NB4 (cell line): ENCODE measurements around the gene SLK.

Experiments used
- DNase-seq: peaks from one replicate; pipeline ENCODE4 v3.0.0; 2010; ENCODE audit warnings: low read depth
- H3K4me3 ChIP-seq: one replicate; pipeline ENCODE4 v1.5.1; 2011; ENCODE audit warnings: mild to moderate bottlenecking, low read depth, low read length, moderate library complexity
- MAX ChIP-seq: IDR thresholded peaks from 2 replicates; pipeline ENCODE4 v1.6.1; 2011; ENCODE audit warnings: low read depth, low read length
- MYC ChIP-seq: IDR thresholded peaks from 2 replicates; pipeline ENCODE4 v1.6.1; 2011; ENCODE audit warnings: low read depth, low read length
- POLR2A ChIP-seq: IDR thresholded peaks from 2 replicates; pipeline ENCODE4 v1.6.1; 2011; ENCODE audit warnings: mild to moderate bottlenecking; ENCODE audit not compliant: insufficient read length; ENCODE audit errors: extremely low read depth
- TF ChIP-seq, protein P1 (sequence below): IDR thresholded peaks from one replicate; pipeline ENCODE4 v1.5.1; 2012; ENCODE audit warnings: low read depth, low read length

SLK gene

DNA sequence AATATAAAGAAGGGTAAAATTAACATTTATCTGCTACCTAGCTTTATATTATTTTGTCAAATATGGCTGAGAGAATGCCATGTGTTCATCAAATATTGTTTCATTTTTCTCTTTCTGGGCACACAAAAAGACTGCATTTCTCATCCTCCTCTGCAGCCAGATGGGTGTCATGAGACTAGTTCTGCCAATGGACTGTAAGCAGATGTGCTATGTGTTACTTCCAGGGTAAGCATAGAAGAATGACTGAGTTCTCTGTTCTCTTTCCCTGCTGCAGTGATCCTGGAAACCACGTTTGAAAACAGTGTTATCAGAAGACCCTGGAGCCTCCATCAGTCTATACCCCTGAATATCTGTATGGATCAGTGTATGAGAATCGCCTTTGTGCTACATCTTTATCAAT is 24.1 kb upstream of the SLK start:
- no peak for DNase-seq
- no peak overlapping the region for H3K4me3 ChIP-seq
- TF ChIP-seq MAX (no peak), POLR2A (no peak), MYC (no peak)
- TF ChIP-seq, protein P1, sequence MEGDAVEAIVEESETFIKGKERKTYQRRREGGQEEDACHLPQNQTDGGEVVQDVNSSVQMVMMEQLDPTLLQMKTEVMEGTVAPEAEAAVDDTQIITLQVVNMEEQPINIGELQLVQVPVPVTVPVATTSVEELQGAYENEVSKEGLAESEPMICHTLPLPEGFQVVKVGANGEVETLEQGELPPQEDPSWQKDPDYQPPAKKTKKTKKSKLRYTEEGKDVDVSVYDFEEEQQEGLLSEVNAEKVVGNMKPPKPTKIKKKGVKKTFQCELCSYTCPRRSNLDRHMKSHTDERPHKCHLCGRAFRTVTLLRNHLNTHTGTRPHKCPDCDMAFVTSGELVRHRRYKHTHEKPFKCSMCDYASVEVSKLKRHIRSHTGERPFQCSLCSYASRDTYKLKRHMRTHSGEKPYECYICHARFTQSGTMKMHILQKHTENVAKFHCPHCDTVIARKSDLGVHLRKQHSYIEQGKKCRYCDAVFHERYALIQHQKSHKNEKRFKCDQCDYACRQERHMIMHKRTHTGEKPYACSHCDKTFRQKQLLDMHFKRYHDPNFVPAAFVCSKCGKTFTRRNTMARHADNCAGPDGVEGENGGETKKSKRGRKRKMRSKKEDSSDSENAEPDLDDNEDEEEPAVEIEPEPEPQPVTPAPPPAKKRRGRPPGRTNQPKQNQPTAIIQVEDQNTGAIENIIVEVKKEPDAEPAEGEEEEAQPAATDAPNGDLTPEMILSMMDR, result no peak

- TF ChIP-seq MAX (no peak), POLR2A (no peak), MYC (no peak)
- TF ChIP-seq, protein P1, result no peak
- DNase-seq, result no peak
Measured at GRCh38 chr10:103947799-103948516, 19.0 kb upstream of the SLK start.

GRCh38 chr10:103949728-103950127 is 17.2 kb upstream of the SLK start:
- no peak for TF ChIP-seq MAX
- no peak for TF ChIP-seq POLR2A
- TF ChIP-seq, protein P1, result no peak
- TF ChIP-seq MYC, result no peak
- DNase-seq, result no peak
- H3K4me3 ChIP-seq, result no peak overlapping the region

More at GRCh38 chr10:103947799-103948516, 19.0 kb upstream of the SLK start:
- no peak overlapping the region for H3K4me3 ChIP-seq

DNA sequence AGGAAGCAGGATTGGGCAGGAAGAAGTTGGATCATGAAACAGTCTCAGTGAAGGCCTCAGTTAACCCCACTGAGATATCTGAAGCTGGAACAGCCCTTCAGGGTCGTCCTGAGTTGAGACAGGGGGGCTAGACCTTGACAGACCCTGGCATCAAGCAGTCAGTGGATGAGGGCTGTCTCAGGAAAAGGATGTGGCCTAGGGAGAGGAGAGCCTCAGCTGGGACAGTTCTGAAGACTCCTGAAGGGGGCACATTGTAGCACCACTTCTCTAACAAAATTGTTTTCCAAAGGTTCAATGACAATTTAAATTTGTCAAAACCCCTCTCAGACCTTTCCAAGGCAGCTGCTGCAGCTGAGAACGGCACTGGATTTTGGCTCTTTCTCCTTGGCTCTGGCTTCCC is 15.8 kb upstream of the SLK start:
- H3K4me3 ChIP-seq, result no peak overlapping the region
- no peak for DNase-seq
- TF ChIP-seq MAX, result no peak
- no peak for TF ChIP-seq POLR2A
- TF ChIP-seq, protein P1, result no peak
- no peak for TF ChIP-seq MYC

DNA sequence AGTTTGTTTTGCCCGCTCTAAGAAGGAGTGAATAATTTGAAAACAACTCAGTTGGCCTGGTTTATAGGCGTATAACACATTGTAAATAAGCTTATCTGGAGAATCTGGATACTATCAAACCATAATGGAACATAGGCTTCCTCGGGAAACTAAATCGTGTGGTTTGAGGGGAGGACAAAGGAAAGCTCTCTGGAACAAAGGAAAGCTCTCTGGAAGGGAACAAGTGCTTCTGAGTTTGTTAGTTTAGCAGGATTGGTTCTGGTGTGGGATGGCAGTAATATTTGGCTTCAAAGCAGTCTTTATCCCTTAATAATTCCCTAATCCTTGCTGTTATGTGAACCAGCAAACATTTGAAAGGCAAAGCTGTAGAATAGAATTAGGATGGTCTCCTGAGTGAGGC is 15.0 kb upstream of the SLK start:
- TF ChIP-seq MYC (no peak), MAX (no peak), POLR2A (no peak)
- TF ChIP-seq, protein P1, result no peak
- H3K4me3 ChIP-seq, result no peak overlapping the region
- no peak for DNase-seq
